Measurements from ENCODE around the gene MFNG. TPM values are rescaled to one million over a fixed set of nuclear protein-coding genes. Genes with fewer than 3 reads are reported as not detected.

Gene MFNG
- total RNA-seq, 6 donors from 2014 or later: 14.0 to 74.0 (median 45.9) TPM

DNA sequence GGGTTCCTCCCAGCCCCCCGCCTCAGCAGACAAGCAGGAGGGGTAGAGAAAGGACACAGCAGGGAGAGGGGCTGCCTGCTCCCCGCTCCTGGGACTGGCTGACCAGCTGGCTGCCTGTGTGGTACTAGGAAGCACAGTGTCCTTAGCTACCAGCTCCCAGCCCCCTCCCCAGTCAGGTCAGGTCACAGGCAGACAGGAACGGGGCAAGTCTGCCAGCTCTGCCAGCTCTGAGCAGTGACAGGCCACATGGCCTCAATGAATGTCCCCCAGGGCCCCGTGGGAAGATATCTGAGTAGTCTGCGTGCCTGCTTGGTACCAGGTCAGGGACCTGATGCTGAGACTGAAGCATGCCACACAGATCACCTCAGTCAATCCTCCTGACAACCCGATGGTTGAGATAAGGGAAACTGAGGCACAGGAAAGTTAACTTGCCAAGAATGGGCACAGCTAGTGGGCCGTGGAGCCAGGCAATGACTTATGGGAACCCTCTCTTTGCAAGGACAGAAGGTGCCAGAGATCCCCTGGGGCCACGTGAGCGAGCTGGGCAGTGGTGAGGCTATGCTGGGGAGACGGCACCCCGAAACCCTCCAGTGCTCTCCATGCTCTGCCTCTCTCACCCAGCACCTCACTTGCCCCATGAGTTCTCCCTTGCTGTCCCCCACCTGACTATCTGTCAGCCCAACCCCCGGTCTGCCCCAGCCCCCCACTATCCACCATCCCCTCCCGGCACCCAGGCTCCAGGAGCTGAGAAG is 13.8 kb upstream of the MFNG start:
- WGBS, 2 donors: 86 to 89% methylated on average over 7 to 13 of the region's 13 CpGs
- H3K36me3 ChIP-seq: peaks cover 0 to 9% (median 0%) of the 10 kb centered on the region in 4 donors
- no peak for TF ChIP-seq POLR2AphosphoS5 (IDR thresholded peaks at IDR 0.05)
- TF ChIP-seq POLR2A (IDR thresholded peaks at IDR 0.05): no peak
- TF ChIP-seq, protein P1, sequence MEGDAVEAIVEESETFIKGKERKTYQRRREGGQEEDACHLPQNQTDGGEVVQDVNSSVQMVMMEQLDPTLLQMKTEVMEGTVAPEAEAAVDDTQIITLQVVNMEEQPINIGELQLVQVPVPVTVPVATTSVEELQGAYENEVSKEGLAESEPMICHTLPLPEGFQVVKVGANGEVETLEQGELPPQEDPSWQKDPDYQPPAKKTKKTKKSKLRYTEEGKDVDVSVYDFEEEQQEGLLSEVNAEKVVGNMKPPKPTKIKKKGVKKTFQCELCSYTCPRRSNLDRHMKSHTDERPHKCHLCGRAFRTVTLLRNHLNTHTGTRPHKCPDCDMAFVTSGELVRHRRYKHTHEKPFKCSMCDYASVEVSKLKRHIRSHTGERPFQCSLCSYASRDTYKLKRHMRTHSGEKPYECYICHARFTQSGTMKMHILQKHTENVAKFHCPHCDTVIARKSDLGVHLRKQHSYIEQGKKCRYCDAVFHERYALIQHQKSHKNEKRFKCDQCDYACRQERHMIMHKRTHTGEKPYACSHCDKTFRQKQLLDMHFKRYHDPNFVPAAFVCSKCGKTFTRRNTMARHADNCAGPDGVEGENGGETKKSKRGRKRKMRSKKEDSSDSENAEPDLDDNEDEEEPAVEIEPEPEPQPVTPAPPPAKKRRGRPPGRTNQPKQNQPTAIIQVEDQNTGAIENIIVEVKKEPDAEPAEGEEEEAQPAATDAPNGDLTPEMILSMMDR (IDR thresholded peaks at IDR 0.05): no peak
- no peak for TF ChIP-seq EP300 (IDR thresholded peaks at IDR 0.05)
- H3K4me3 ChIP-seq: no peak overlapping the region
- H3K27me3 ChIP-seq: no peaks in the 10 kb centered on the region
- no peak for ATAC-seq (ENCODE audit: low FRiP score in 2 of 2)
- H3K9me3 ChIP-seq: no peaks in the 10 kb centered on the region
- no peak for DNase-seq
- H3K27ac ChIP-seq: peak overlapping the region in 3 of 4 donors; percentile 75 to 88 (median 86)
- peaks cover 46 to 56% (median 51%) of the 10 kb centered on the region in 4 donors for H3K4me1 ChIP-seq

DNA sequence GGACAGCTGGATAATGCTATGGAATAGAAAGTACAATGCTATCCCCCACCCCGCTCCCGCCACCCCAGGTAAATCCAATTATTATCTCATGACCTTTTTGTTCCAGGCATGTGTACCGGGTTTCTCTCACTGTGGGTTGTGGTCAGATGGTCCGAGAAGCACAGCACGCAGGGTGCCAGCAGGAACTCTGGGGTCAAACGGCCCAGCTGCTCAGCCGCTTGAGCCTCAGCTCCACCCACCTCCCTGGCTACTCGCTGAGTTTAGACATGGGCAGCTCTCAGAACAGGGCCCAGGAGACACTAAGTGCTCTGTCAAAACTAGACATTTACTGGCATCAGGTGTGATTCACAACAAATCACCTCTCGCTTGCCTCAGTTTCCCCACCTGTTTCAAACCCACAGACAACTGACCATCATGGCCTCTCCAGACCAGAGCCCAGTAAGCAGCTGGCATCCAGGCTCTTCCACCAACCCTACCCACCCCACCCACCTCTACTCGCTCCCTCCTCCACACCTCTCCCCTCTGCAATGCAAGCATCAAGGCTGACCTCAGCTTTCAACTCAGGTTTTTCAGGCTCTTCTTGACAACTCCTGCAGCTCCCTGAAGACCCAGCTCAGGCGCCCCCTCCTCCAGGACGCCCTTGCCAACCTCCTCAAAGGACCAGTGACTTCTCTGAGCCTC is 13.0 kb upstream of the MFNG start:
- H3K36me3 ChIP-seq: peaks cover 0 to 7% (median 0%) of the 10 kb centered on the region in 4 donors
- H3K4me1 ChIP-seq: peaks cover 44 to 56% (median 49%) of the 10 kb centered on the region in 4 donors
- 59 to 75% methylated on average over 11 to 12 of the region's 12 CpGs for WGBS, 2 donors
- H3K27ac ChIP-seq: peak overlapping the region in 3 of 4 donors; percentile 75 to 88 (median 86)
- H3K4me3 ChIP-seq: no peak overlapping the region
- TF ChIP-seq, protein P1 (IDR thresholded peaks at IDR 0.05): no peak
- TF ChIP-seq POLR2AphosphoS5 (IDR thresholded peaks at IDR 0.05) (no peak), POLR2A (IDR thresholded peaks at IDR 0.05) (no peak), EP300 (IDR thresholded peaks at IDR 0.05) (no peak)
- no peaks in the 10 kb centered on the region for H3K27me3 ChIP-seq
- no peaks in the 10 kb centered on the region for H3K9me3 ChIP-seq
- DNase-seq (no peak), ATAC-seq (ENCODE audit: low FRiP score in 2 of 2) (no peak)

DNA sequence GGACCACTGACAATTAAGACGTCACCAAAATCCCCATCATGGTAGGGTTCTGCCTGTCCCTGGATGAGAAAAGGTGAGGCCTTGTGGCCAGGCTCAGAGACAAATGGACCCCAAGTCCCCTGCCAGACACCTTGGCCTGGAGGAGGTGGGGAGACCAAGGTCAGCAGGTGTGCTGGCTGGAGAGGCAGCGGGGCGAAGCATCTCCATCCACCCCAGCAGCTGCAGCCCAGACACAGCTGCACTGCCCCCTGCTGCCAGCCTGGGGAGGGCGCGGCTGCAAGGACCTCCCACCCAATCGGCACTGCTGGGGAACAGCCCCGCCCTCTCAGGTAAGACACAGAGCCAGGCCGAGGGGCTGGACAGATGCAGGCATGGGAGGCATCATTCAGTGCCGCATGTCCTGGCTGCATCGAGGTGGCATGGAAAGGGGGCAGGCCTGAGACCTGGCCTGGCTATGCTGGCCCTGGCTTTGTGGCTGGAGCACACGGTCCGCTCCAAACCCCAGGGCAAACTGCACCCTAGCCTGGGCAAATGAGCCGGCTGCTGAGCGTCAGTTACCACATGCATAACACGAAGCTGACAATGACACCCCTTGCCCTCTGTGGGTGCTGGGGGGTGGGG is 12.2 kb upstream of the MFNG start:
- WGBS, 2 donors: 52 to 67% methylated on average over 1 to 11 of the region's 15 CpGs
- DNase-seq (peak; percentile 58 to 86), ATAC-seq (ENCODE audit: low FRiP score in 2 of 2) (no peak)
- TF ChIP-seq, protein P1 (IDR thresholded peaks at IDR 0.05): peak; percentile 33 to 67 (median 59)
- TF ChIP-seq EP300 (IDR thresholded peaks at IDR 0.05): no peak
- TF ChIP-seq POLR2AphosphoS5 (IDR thresholded peaks at IDR 0.05): no peak
- Histone ChIP-seq H3K27me3 (no peaks in the 10 kb centered on the region), H3K4me1 (peaks cover 42 to 52% (median 46%) of the 10 kb centered on the region in 4 donors), H3K4me3 (no peak overlapping the region), H3K36me3 (peaks cover 0 to 7% (median 0%) of the 10 kb centered on the region in 4 donors), H3K9me3 (no peaks in the 10 kb centered on the region), H3K27ac (no peak overlapping the region)

DNA sequence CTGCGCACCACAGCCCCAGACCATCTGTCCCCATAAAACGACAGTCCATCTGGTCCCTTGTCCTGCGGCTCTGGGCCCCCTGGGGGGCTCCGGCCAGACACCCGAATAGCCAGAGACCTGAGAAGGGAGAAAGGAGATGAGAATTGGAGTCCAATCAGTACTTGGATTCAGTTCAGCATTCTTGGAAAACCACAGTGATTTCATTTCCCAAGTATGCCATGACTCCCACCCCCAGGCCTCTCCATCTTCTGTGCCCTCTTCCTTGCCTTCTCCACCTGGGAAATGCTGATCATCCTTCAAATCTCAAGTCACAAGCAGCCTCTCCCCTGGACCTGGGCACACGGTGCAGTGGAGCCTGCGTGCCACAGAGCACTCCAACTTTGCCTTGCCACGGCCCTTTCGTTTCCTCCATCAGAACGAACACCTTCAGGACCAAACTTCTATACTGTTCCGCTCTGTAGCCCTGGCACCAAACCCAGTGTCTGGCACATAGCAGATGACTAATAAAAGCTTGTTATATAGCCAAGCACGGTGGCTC is 10.9 kb upstream of the MFNG start:
- WGBS, 2 donors: 93 to 96% methylated on average over 12 of the region's 12 CpGs
- no peaks in the 10 kb centered on the region for H3K27me3 ChIP-seq
- peaks cover 0 to 10% (median 0%) of the 10 kb centered on the region in 4 donors for H3K36me3 ChIP-seq
- H3K9me3 ChIP-seq: no peaks in the 10 kb centered on the region
- ATAC-seq (ENCODE audit: low FRiP score in 2 of 2) (no peak), DNase-seq (peak in 1 of 2 donors; percentile 57)
- H3K4me3 ChIP-seq: no peak overlapping the region
- TF ChIP-seq POLR2A (IDR thresholded peaks at IDR 0.05) (no peak), POLR2AphosphoS5 (IDR thresholded peaks at IDR 0.05) (no peak), EP300 (IDR thresholded peaks at IDR 0.05) (no peak)
- TF ChIP-seq, protein P1 (IDR thresholded peaks at IDR 0.05): no peak
- H3K4me1 ChIP-seq: peaks cover 29 to 43% (median 37%) of the 10 kb centered on the region in 4 donors
- H3K27ac ChIP-seq: no peak overlapping the region

Data from upper lobe of left lung (tissue), 6 donors.